H1 (cell line): ENCODE data around the gene LOXL4. TPM values are rescaled to one million over a fixed set of nuclear protein-coding genes. Genes with fewer than 3 reads are reported as not detected.

ENCODE experiments used
- CTCF ChIA-PET: fragments of 300-600 bp; sonication (Branson Sonifier 250); formaldehyde crosslinking; loops from one replicate; lab custom pipeline; 2021; ENCODE audit not compliant: partially characterized antibody; lab: Charles Lee
- POLR2A ChIA-PET: fragments of 300-600 bp; sonication (Branson Sonifier 250); formaldehyde crosslinking; loops from one replicate; lab custom pipeline; 2021; ENCODE audit warnings: inconsistent platforms; ENCODE audit not compliant: partially characterized antibody; lab: Charles Lee
- DNase-seq, 2 experiments: peaks; one replicate each; pipeline versions ENCODE4 v3.0.0 to v3.0.0-alpha.2; 2010 to 2022; ENCODE audit warnings: low spot score in 2 of 2, low read depth in 1 of 2, mixed read lengths in 1 of 2
- FAIRE-seq: peaks from 2 replicates; lab custom pipeline; 2011; peaks lifted over from hg19 to GRCh38; lab: Jason Lieb, UNC
- H2AFZ ChIP-seq: 2 replicates; pipeline ENCODE4 v1.8.1; 2012; ENCODE audit warnings: low read length, inconsistent platforms
- H2AK5ac ChIP-seq: 2 replicates; pipeline ENCODE4 v1.6.1; 2013; ENCODE audit warnings: low read depth, low read length
- H2BK120ac ChIP-seq: replicated peaks from 2 replicates; pipeline ENCODE3; 2013; ENCODE audit warnings: low read depth, low read length, inconsistent platforms
- H2BK12ac ChIP-seq: 2 replicates; pipeline ENCODE4 v1.6.1; 2013; ENCODE audit warnings: low read depth, low read length
- H2BK15ac ChIP-seq: 2 replicates; pipeline ENCODE4 v1.6.1; 2013; ENCODE audit warnings: low read length
- H2BK20ac ChIP-seq: 2 replicates; pipeline ENCODE4 v1.6.1; 2013; ENCODE audit warnings: low read length
- H2BK5ac ChIP-seq: 2 replicates; pipeline ENCODE4 v1.6.1; 2013; ENCODE audit warnings: low read depth, low read length
- H3K14ac ChIP-seq: 2 replicates; pipeline ENCODE4 v1.6.1; 2013; ENCODE audit warnings: inconsistent platforms; ENCODE audit not compliant: insufficient read length
- H3K18ac ChIP-seq: 2 replicates; pipeline ENCODE4 v1.6.1; 2013; ENCODE audit warnings: low read length; ENCODE audit errors: extremely low read depth
- H3K23ac ChIP-seq: 2 replicates; pipeline ENCODE4 v1.6.1; 2013; ENCODE audit warnings: inconsistent platforms; ENCODE audit not compliant: insufficient read length
- H3K23me2 ChIP-seq: 2 replicates; pipeline ENCODE4 v1.6.1; 2013; ENCODE audit warnings: low read depth, low read length
- H3K27ac ChIP-seq: 2 replicates; pipeline ENCODE4 v1.6.1; 2011; ENCODE audit warnings: low read depth, low read length, inconsistent platforms
- H3K27me3 ChIP-seq, 4 experiments: replicated peaks in 1 of 4; 1 replicate in 1 of 4; 2 replicates in 3 of 4; pipeline versions ENCODE4 v1.6.1 to v1.8.1; 2011 to 2013; ENCODE audit warnings: low read length in 3 of 4, mild to moderate bottlenecking in 3 of 4, inconsistent platforms in 2 of 4, mixed read lengths in 2 of 4, moderate library complexity in 1 of 4; ENCODE audit not compliant: control insufficient read depth in 3 of 4, insufficient read depth in 3 of 4; ENCODE audit errors: extremely low read depth in 1 of 4
- H3K36me3 ChIP-seq, 4 experiments: 2 replicates each; pipeline versions ENCODE4 v1.6.1 to v1.8.1; 2011 to 2013; ENCODE audit warnings: mild to moderate bottlenecking in 4 of 4, low read length in 3 of 4, moderate library complexity in 2 of 4, control low read depth in 1 of 4, inconsistent platforms in 1 of 4; ENCODE audit not compliant: insufficient read depth in 4 of 4, control insufficient read depth in 2 of 4
- H3K4ac ChIP-seq: replicated peaks from 2 replicates; pipeline ENCODE3; 2013; ENCODE audit warnings: low read length, low read depth, mixed read lengths, inconsistent platforms; ENCODE audit not compliant: insufficient read length
- H3K4me1 ChIP-seq, 4 experiments: replicated peaks in 1 of 4; 1 replicate in 1 of 4; 2 replicates in 3 of 4; pipeline versions ENCODE4 v1.6.1 to v1.8.1; 2011 to 2013; ENCODE audit warnings: low read length in 3 of 4, inconsistent platforms in 2 of 4, mixed read lengths in 1 of 4; ENCODE audit not compliant: insufficient read depth in 4 of 4, control insufficient read depth in 3 of 4
- H3K4me2 ChIP-seq, 2 experiments: 2 replicates each; pipeline versions ENCODE4 v1.6.1 to v1.8.1; 2011 to 2013; ENCODE audit warnings: low read depth in 2 of 2, low read length in 2 of 2, control low read depth in 1 of 2, inconsistent platforms in 1 of 2, mild to moderate bottlenecking in 1 of 2; ENCODE audit not compliant: insufficient read depth in 1 of 2
- H3K4me3 ChIP-seq, 4 experiments: fragments of 200-600, 300-600 bp in 1 of 4; sonication (generic), shearing (Covaris generic), sonication (Bioruptor Twin) in 1 of 4; 2 replicates each; pipeline versions ENCODE4 v1.5.1 to v1.8.1; 2011 to 2016; ENCODE audit warnings: low read length in 4 of 4, low read depth in 3 of 4, control low read depth in 2 of 4, inconsistent platforms in 2 of 4, mild to moderate bottlenecking in 2 of 4, mixed read lengths in 1 of 4, moderate library complexity in 1 of 4; ENCODE audit not compliant: insufficient read depth in 2 of 4; ENCODE audit errors: extremely low read depth in 1 of 4
- H3K56ac ChIP-seq: replicated peaks from 2 replicates; pipeline ENCODE3; 2013; ENCODE audit warnings: low read depth, mild to moderate bottlenecking, mixed read lengths, low read length, inconsistent platforms; ENCODE audit not compliant: insufficient read length
- H3K79me1 ChIP-seq: 2 replicates; pipeline ENCODE4 v1.6.1; 2013; ENCODE audit warnings: low read depth, low read length, control low read depth
- H3K79me2 ChIP-seq, 2 experiments: 2 replicates each; pipeline versions ENCODE4 v1.6.1 to v1.8.1; 2012 to 2013; ENCODE audit warnings: low read length in 2 of 2, mild to moderate bottlenecking in 2 of 2, inconsistent platforms in 1 of 2; ENCODE audit not compliant: insufficient read depth in 2 of 2, control insufficient read depth in 1 of 2
- H3K9ac ChIP-seq, 4 experiments: replicated peaks in 1 of 4; 1 replicate in 1 of 4; 2 replicates in 3 of 4; pipeline versions ENCODE4 v1.6.1 to v1.8.1; 2011 to 2013; ENCODE audit warnings: low read depth in 3 of 4, low read length in 3 of 4, control low read depth in 2 of 4, mild to moderate bottlenecking in 2 of 4, moderate library complexity in 2 of 4, inconsistent platforms in 1 of 4; ENCODE audit errors: extremely low read depth in 1 of 4
- H3K9me3 ChIP-seq, 2 experiments: 2 replicates each; pipeline versions ENCODE4 v1.6.1 to v1.8.1; 2012 to 2013; ENCODE audit warnings: mild to moderate bottlenecking in 2 of 2, moderate library complexity in 2 of 2, control low read depth in 1 of 2, inconsistent platforms in 1 of 2, low read depth in 1 of 2, low read length in 1 of 2, mixed read lengths in 1 of 2; ENCODE audit not compliant: insufficient read depth in 2 of 2
- H4K20me1 ChIP-seq, 2 experiments: replicated peaks in 1 of 2; 2 replicates each; pipeline versions ENCODE3 to v1.8.1; 2011 to 2013; ENCODE audit warnings: inconsistent platforms in 2 of 2, low read length in 2 of 2, mild to moderate bottlenecking in 1 of 2; ENCODE audit not compliant: insufficient read depth in 2 of 2, control insufficient read depth in 1 of 2
- H4K5ac ChIP-seq: 2 replicates; pipeline ENCODE4 v1.6.1; 2013; ENCODE audit warnings: low read length, low read depth, mixed read lengths, inconsistent platforms; ENCODE audit not compliant: insufficient read length
- H4K8ac ChIP-seq: 2 replicates; pipeline ENCODE4 v1.8.0; 2013; ENCODE audit warnings: mild to moderate bottlenecking, moderate library complexity, low read length, inconsistent platforms; ENCODE audit not compliant: insufficient read depth; ENCODE audit errors: extremely low read depth
- H4K91ac ChIP-seq: replicated peaks from 2 replicates; pipeline ENCODE3; 2013; ENCODE audit warnings: low read length, mixed read lengths, inconsistent platforms; ENCODE audit not compliant: insufficient read length
- CBX5 ChIP-seq: fragments of 300-800, 300-1000 bp; sonication (generic); IDR thresholded peaks from 2 replicates; pipeline ENCODE4 v1.7.1; 2016; ENCODE audit warnings: antibody characterized with exemption, low read length, low read depth
- CREB1 ChIP-seq: IDR thresholded peaks from 2 replicates; pipeline ENCODE4 v1.6.1; 2012; ENCODE audit warnings: inconsistent platforms
- SP1 ChIP-seq: IDR thresholded peaks from 2 replicates; pipeline ENCODE4 v1.6.1; 2011; ENCODE audit warnings: low read depth, low read length
- WGBS, 2 experiments: shearing (Covaris generic) in 1 of 2; methylation state at CpG; one replicate each; pipeline versions ENCODE4 v1.1.6 to v1.1.7; 2013 to 2015; ENCODE audit warnings: low lambda C conversion rate in 2 of 2, mixed read lengths in 2 of 2, inconsistent platforms in 1 of 2, low coverage in 1 of 2, missing lambda C conversion rate in 1 of 2; ENCODE audit not compliant: insufficient replicate concordance in 2 of 2, insufficient coverage in 1 of 2, insufficient read length in 1 of 2; ENCODE audit errors: extremely low coverage in 1 of 2, missing lambda C conversion rate in 1 of 2; 5-methylcytosine and 5-hydroxymethylcytosine counted together
- polyA plus RNA-seq, 7 experiments: library from polyadenylated mRNA; depleted of rRNA in 3 of 7; stranded (reverse) in 5 of 7; unstranded in 2 of 7; fragments of >200 nt in 5 of 7; fragments of 200-250 nt in 2 of 7; gene quantifications; 1 replicate in 5 of 7; 2 replicates in 1 of 7; 4 replicates in 1 of 7; pipeline versions ENCODE4 v1.2.1 to v1.2.3, GENCODE V29; 2011 to 2013; ENCODE audit warnings: missing spikeins in 2 of 7, mixed read lengths in 2 of 7
- total RNA-seq: library from RNA; stranded (reverse); fragmentation: NEBNext Ultra II Directional; extraction: Animal tissue kit (Norgen Biotek cat#: 25700); gene quantifications from 2 replicates; pipeline ENCODE4 v1.2.1, GENCODE V29; 2021

Gene LOXL4
- total and polyA plus RNA-seq, 2 of the 8 experiments (the other 6 are each of a cell fraction or from before 2014, with no cell fraction given): 0.13 to 0.27 TPM

- DNase-seq: no peak
- Histone ChIP-seq H3K9ac (no peak overlapping the region), H2BK5ac (0 out of 2 replicates have a peak overlapping the region, but pooled peaks have one; percentile 2), H4K91ac (peak overlapping the region; percentile 33), H3K79me1 (no peaks in the 10 kb centered on the region), H3K4me2 (no peak overlapping the region), H3K27ac (no peak overlapping the region), H2AFZ (peak overlapping the region; percentile 4; the same call in 1 of the 2 replicates), H2BK12ac (peak overlapping the region; percentile 53; the same call in 1 of the 2 replicates), H3K79me2 (no peaks in the 10 kb centered on the region), H3K23me2 (peaks cover 2% of the 10 kb centered on the region; the same call in 1 of the 2 replicates), H4K5ac (no peak overlapping the region), H3K4ac (no peak overlapping the region), H2BK15ac (no peak overlapping the region), H3K9me3 (no peaks in the 10 kb centered on the region), H2BK120ac (no peak overlapping the region), H4K8ac (no peak overlapping the region), H2BK20ac (no peak overlapping the region), H3K27me3 (peaks cover 0 to 8% (median 3%) of the 10 kb centered on the region in 4 experiments; a peak in 4 of 7 replicates), H3K14ac (no peak overlapping the region), H3K4me3 (no peak overlapping the region), H3K36me3 (no peaks in the 10 kb centered on the region), H3K4me1 (peaks cover 0 to 15% (median 8%) of the 10 kb centered on the region in 4 experiments; a peak in 6 of 7 replicates), H3K23ac (no peak overlapping the region), H2AK5ac (no peak overlapping the region), H3K18ac (no peak overlapping the region), H4K20me1 (no peaks in the 10 kb centered on the region), H3K56ac (no peak overlapping the region)
- WGBS, 2 experiments: 61% methylated on average over 8 of the region's 10 CpGs; no CpG with 5 or more reads in 1 of the 2 experiments
- CTCF ChIA-PET: interaction anchor here (0.8 to 2.6 kb wide), 7 partner anchors 10 to 60 kb away, joined by 3 to 17 read pairs (median 8); no protein-coding TSS in a partner anchor
- POLR2A ChIA-PET: no interaction called here
- TF ChIP-seq CREB1: no peak
- no peak for TF ChIP-seq SP1
- TF ChIP-seq CBX5: no peak
- FAIRE-seq: no peak
Observed at GRCh38 chr10:98272656-98273055, 4.7 kb upstream of the LOXL4 start.
